ENCODE measurements around the gene ST6GALNAC6. TPM values are rescaled to one million over a fixed set of nuclear protein-coding genes. Genes with fewer than 3 reads are reported as not detected.

Gene ST6GALNAC6
- polyA plus RNA-seq, 2 of the 4 experiments (the other 2 are of a cell fraction) = 8.2 to 25.2 TPM

DNA sequence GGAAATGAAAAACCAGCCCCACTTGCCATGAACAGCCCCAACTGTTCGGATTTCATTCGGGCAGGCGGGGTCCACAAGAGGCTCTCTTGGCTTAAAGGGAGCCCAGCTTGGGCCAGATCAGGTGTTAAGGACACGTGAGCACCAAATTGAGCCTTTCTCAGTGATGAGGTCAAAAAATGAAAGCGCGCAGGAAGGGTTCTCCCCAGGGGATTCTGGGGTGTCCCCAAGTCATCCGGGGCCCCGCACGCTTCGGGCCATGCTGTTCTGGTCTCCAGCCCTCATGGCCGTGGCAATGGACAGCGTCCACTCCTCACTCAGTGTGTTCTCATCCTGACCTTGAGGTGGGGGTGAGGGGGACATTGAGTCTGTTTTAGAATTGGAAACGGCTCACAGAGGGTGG, 32.9 kb downstream of the ST6GALNAC6 start:
- Histone ChIP-seq H3K9me3 (no peaks in the 10 kb centered on the region), H3K4me2 (no peak overlapping the region), H3K4me1 (no peaks in the 10 kb centered on the region), H3K4me3 (no peak overlapping the region), H3K27ac (no peak overlapping the region)
- no peak for DNase-seq (ENCODE audit: low read depth in 1 of 2, low spot score in 1 of 2)
- no peak for FAIRE-seq
- no peak for TF ChIP-seq KDM1A (IDR thresholded peaks at IDR 0.05; ENCODE audit: low read depth)
- TF ChIP-seq ZNF302 (CRISPR knock-in tag; IDR thresholded peaks at IDR 0.05) = no peak
- TF ChIP-seq JUNB (IDR thresholded peaks at IDR 0.05) = no peak
- no peak for TF ChIP-seq NFE2L2 (conservative IDR thresholded peaks at IDR 0.05; ENCODE audit: low read length)
- TF ChIP-seq RARB (CRISPR knock-in tag; IDR thresholded peaks at IDR 0.05) = no peak
- TF ChIP-seq EHF (CRISPR knock-in tag; IDR thresholded peaks at IDR 0.05) = no peak
- TF ChIP-seq POLR2A (IDR thresholded peaks at IDR 0.05; ENCODE audit: low read length) = no peak
- no peak for TF ChIP-seq CBX8 (IDR thresholded peaks at IDR 0.05)
- TF ChIP-seq RNF2 (IDR thresholded peaks at IDR 0.05; ENCODE audit: borderline replicate concordance, low read depth) = no peak
- no peak for TF ChIP-seq HOXA7 (CRISPR knock-in tag; IDR thresholded peaks at IDR 0.05)
- no peak for TF ChIP-seq FOXS1 (CRISPR knock-in tag; IDR thresholded peaks at IDR 0.05)
- no peak for TF ChIP-seq MAFK (IDR thresholded peaks at IDR 0.05; ENCODE audit: partially characterized antibody)
- TF ChIP-seq JUN (IDR thresholded peaks at IDR 0.05) = no peak
- TF ChIP-seq HOXB13 (CRISPR knock-in tag; IDR thresholded peaks at IDR 0.05; ENCODE audit: low read depth) = no peak
- TF ChIP-seq, protein P1, sequence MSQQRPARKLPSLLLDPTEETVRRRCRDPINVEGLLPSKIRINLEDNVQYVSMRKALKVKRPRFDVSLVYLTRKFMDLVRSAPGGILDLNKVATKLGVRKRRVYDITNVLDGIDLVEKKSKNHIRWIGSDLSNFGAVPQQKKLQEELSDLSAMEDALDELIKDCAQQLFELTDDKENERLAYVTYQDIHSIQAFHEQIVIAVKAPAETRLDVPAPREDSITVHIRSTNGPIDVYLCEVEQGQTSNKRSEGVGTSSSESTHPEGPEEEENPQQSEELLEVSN (IDR thresholded peaks at IDR 0.05; ENCODE audit: borderline replicate concordance, low read depth) = no peak
- ChIA-PET CTCF (interaction anchor here (1.0 to 13.7 kb wide), 4 partner anchors 10 to 133 kb away, joined by 3 to 117 read pairs (median 32); partner anchors contain the start of gene TOR2A), POLR2A (no interaction called here)
- WGBS (ENCODE audit: missing lambda C conversion rate) = 90% methylated on average over 13 of the region's 13 CpGs
- ATAC-seq = no peak

DNA sequence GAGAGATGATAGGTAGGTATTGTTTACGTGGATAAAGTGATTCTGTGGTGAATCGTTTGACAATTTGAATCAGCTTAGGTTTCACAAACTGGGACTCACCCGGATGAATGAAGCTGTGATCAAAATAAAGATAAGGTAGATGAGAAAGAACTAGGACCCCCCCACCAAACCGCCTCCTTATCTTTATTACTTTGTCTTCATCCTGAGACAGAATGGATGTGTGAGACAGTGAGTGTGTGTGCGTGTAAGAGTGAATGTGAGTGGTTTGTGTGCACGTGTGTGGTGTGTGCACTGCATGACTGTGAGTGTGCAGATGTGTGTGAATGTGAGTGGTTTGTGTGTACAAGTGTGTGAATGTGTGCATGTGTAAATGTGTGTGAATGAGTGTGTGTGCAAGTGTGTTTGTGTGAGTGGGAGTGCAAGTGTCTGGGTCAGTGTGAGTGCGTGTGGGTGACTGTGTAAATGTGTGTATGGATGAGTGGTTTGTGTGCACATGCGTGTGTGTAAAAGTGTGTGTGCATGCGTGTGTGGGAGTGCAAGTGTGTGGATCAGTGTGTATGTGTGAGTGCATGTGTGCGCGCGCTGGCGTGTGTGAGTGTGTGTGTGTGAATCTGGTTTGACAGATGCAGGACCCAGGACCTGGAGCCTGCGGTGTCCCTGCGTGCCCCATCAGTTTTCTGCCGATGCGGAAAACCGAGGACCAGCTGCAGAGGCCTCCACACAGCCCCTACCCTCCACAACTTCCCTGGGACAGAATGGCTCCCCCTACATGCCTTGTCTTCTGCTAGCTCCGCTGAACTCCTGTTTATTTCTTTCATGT, 33.5 kb downstream of the ST6GALNAC6 start:
- Histone ChIP-seq H3K9me3 (no peaks in the 10 kb centered on the region), H3K4me2 (no peak overlapping the region), H3K27ac (no peak overlapping the region), H3K4me3 (no peak overlapping the region), H3K4me1 (no peaks in the 10 kb centered on the region)
- no peak for ATAC-seq
- DNase-seq (ENCODE audit: low read depth in 1 of 2, low spot score in 1 of 2) = no peak
- FAIRE-seq = no peak
- TF ChIP-seq, protein P2, sequence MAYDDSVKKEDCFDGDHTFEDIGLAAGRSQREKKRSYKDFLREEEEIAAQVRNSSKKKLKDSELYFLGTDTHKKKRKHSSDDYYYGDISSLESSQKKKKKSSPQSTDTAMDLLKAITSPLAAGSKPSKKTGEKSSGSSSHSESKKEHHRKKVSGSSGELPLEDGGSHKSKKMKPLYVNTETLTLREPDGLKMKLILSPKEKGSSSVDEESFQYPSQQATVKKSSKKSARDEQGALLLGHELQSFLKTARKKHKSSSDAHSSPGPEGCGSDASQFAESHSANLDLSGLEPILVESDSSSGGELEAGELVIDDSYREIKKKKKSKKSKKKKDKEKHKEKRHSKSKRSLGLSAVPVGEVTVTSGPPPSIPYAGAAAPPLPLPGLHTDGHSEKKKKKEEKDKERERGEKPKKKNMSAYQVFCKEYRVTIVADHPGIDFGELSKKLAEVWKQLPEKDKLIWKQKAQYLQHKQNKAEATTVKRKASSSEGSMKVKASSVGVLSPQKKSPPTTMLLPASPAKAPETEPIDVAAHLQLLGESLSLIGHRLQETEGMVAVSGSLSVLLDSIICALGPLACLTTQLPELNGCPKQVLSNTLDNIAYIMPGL (CRISPR knock-in tag; IDR thresholded peaks at IDR 0.05; ENCODE audit: borderline replicate concordance) = no peak
- TF ChIP-seq FOSB (CRISPR knock-in tag; IDR thresholded peaks at IDR 0.05) (no peak), NR3C1 (IDR thresholded peaks at IDR 0.05) (no peak), JUN (IDR thresholded peaks at IDR 0.05) (no peak)
- POLR2A ChIA-PET = no interaction called here
- WGBS (ENCODE audit: missing lambda C conversion rate) = 78% methylated on average over 19 of the region's 19 CpGs
- CTCF ChIA-PET = interaction anchor here (0.7 to 13.7 kb wide), 7 partner anchors 10 to 132 kb away, joined by 3 to 117 read pairs (median 3); partner anchors contain the start of gene TOR2A

DNA sequence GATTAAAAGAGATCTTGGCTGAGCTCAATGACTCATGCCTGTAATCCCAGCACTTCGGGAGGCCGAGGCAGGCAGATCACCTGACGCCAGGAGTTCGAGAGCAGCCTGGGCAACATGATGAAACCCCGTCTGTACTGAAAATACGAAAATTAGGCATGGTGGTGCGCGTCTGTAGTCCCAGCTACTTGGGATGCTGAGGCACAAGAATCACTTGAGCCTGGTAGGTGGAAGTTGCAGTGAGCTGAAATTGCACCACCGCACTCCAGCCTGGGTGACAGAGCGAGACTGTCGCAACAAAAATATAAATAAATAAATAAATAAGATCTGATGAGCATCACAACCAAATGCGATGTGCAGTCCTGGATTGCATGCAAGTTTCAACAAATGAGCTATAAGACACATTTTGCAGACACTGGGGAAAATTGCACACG, 36.2 kb downstream of the ST6GALNAC6 start:
- Histone ChIP-seq H3K9me3 (no peaks in the 10 kb centered on the region), H3K4me3 (no peak overlapping the region), H3K4me2 (no peak overlapping the region), H3K4me1 (no peaks in the 10 kb centered on the region; the same call in 2 of the 3 replicates), H3K27ac (no peak overlapping the region)
- ChIA-PET POLR2A (interaction anchor here (1.3 kb wide), 1 partner anchor 54 kb away, joined by 3 read pairs; the partner anchor contains the start of gene ST6GALNAC4), CTCF (interaction anchor here (0.6 to 13.7 kb wide), 9 partner anchors 8 to 273 kb away, joined by 3 to 117 read pairs (median 4); partner anchors contain the start of gene TOR2A)
- ATAC-seq (no peak), DNase-seq (ENCODE audit: low read depth in 1 of 2, low spot score in 1 of 2) (no peak), FAIRE-seq (no peak)
- WGBS (ENCODE audit: missing lambda C conversion rate) = 77% methylated on average over 13 of the region's 13 CpGs
- TF ChIP-seq MAZ (IDR thresholded peaks at IDR 0.05; ENCODE audit: borderline replicate concordance, low read depth, low read length) = no peak
- TF ChIP-seq HEYL (CRISPR knock-in tag; IDR thresholded peaks at IDR 0.05) = no peak
- TF ChIP-seq ZNF302 (CRISPR knock-in tag; IDR thresholded peaks at IDR 0.05) = no peak
- no peak for TF ChIP-seq POLR2AphosphoS2 (conservative IDR thresholded peaks at IDR 0.05; ENCODE audit: low read length)
- no peak for TF ChIP-seq FOSB (CRISPR knock-in tag; IDR thresholded peaks at IDR 0.05)
- TF ChIP-seq, protein P3, sequence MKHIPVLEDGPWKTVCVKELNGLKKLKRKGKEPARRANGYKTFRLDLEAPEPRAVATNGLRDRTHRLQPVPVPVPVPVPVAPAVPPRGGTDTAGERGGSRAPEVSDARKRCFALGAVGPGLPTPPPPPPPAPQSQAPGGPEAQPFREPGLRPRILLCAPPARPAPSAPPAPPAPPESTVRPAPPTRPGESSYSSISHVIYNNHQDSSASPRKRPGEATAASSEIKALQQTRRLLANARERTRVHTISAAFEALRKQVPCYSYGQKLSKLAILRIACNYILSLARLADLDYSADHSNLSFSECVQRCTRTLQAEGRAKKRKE (CRISPR knock-in tag; IDR thresholded peaks at IDR 0.05; ENCODE audit: low read depth) = no peak
- no peak for TF ChIP-seq ZC3H11A (IDR thresholded peaks at IDR 0.05)
- TF ChIP-seq, protein P4, sequence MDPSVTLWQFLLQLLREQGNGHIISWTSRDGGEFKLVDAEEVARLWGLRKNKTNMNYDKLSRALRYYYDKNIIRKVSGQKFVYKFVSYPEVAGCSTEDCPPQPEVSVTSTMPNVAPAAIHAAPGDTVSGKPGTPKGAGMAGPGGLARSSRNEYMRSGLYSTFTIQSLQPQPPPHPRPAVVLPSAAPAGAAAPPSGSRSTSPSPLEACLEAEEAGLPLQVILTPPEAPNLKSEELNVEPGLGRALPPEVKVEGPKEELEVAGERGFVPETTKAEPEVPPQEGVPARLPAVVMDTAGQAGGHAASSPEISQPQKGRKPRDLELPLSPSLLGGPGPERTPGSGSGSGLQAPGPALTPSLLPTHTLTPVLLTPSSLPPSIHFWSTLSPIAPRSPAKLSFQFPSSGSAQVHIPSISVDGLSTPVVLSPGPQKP (IDR thresholded peaks at IDR 0.05; ENCODE audit: low read depth, low read length) = no peak
- TF ChIP-seq TFCP2L1 (CRISPR knock-in tag; IDR thresholded peaks at IDR 0.05) = no peak
- no peak for TF ChIP-seq NR3C1 (IDR thresholded peaks at IDR 0.05)
- no peak for TF ChIP-seq RFX5 (IDR thresholded peaks at IDR 0.05)
- TF ChIP-seq CBX2 (IDR thresholded peaks at IDR 0.05; ENCODE audit: borderline replicate concordance, low read depth) = no peak
- no peak for TF ChIP-seq EHMT2 (IDR thresholded peaks at IDR 0.05; ENCODE audit: low read depth)
- no peak for TF ChIP-seq POLR2A (IDR thresholded peaks at IDR 0.05; ENCODE audit: low read length)
- TF ChIP-seq EP300 (IDR thresholded peaks at IDR 0.05) = no peak
- no peak for TF ChIP-seq KDM5A (IDR thresholded peaks at IDR 0.05)
- no peak for TF ChIP-seq CEBPB (IDR thresholded peaks at IDR 0.05)
